IPS-15b (cell line): Measurements from ENCODE around the gene FUT4.

Experiments
- H3K27me3 ChIP-seq: one replicate; pipeline ENCODE4 v1.6.1; 2013; ENCODE audit warnings: low read length; ENCODE audit not compliant: control insufficient read depth, insufficient read depth
- H3K36me3 ChIP-seq: one replicate; pipeline ENCODE4 v1.6.1; 2013; ENCODE audit warnings: low read length; ENCODE audit not compliant: control insufficient read depth, insufficient read depth
- H3K4me1 ChIP-seq: one replicate; pipeline ENCODE4 v1.6.1; 2013; ENCODE audit warnings: mild to moderate bottlenecking, low read length; ENCODE audit not compliant: control insufficient read depth, insufficient read depth
- H3K4me3 ChIP-seq: one replicate; pipeline ENCODE4 v1.5.1; 2013; ENCODE audit warnings: low read depth, low read length
- H3K9ac ChIP-seq: one replicate; pipeline ENCODE4 v1.6.1; 2013; ENCODE audit warnings: low read depth, mild to moderate bottlenecking, low read length
- H3K9me3 ChIP-seq: one replicate; pipeline ENCODE4 v1.6.1; 2013; ENCODE audit warnings: mild to moderate bottlenecking, low read length; ENCODE audit not compliant: control insufficient read depth, insufficient read depth

Gene FUT4

GRCh38 chr11:94518300-94518699 lies 25.4 kb upstream of the FUT4 start:
- Histone ChIP-seq H3K4me1 (no peaks in the 10 kb centered on the region), H3K27me3 (peaks cover 12% of the 10 kb centered on the region), H3K9ac (no peak overlapping the region), H3K36me3 (no peaks in the 10 kb centered on the region), H3K9me3 (no peaks in the 10 kb centered on the region), H3K4me3 (no peak overlapping the region)

- Histone ChIP-seq H3K9ac (no peak overlapping the region), H3K27me3 (peaks cover 3% of the 10 kb centered on the region), H3K4me1 (no peaks in the 10 kb centered on the region)
These were observed 24.1 kb upstream of the FUT4 start for GRCh38 chr11:94519478-94520084.

GRCh38 chr11:94521684-94522083 lies 22.0 kb upstream of the FUT4 start:
- Histone ChIP-seq H3K36me3 (no peaks in the 10 kb centered on the region), H3K27me3 (no peaks in the 10 kb centered on the region), H3K4me3 (no peak overlapping the region), H3K4me1 (no peaks in the 10 kb centered on the region), H3K9me3 (no peaks in the 10 kb centered on the region), H3K9ac (no peak overlapping the region)

More at GRCh38 chr11:94519478-94520084, 24.1 kb upstream of the FUT4 start:
- Histone ChIP-seq H3K36me3 (no peaks in the 10 kb centered on the region), H3K9me3 (no peaks in the 10 kb centered on the region), H3K4me3 (no peak overlapping the region)

GRCh38 chr11:94524341-94524740 lies 19.4 kb upstream of the FUT4 start:
- H3K9ac ChIP-seq: no peak overlapping the region
- no peak overlapping the region for H3K4me3 ChIP-seq
- H3K9me3 ChIP-seq: no peaks in the 10 kb centered on the region
- H3K4me1 ChIP-seq: no peaks in the 10 kb centered on the region
- H3K36me3 ChIP-seq: no peaks in the 10 kb centered on the region
- peaks cover 3% of the 10 kb centered on the region for H3K27me3 ChIP-seq

- Histone ChIP-seq H3K9ac (no peak overlapping the region), H3K9me3 (no peaks in the 10 kb centered on the region), H3K27me3 (peaks cover 3% of the 10 kb centered on the region), H3K4me3 (no peak overlapping the region), H3K4me1 (no peaks in the 10 kb centered on the region), H3K36me3 (no peaks in the 10 kb centered on the region)
These were observed 18.0 kb upstream of the FUT4 start for GRCh38 chr11:94525546-94526324.

- no peak overlapping the region for H3K4me3 ChIP-seq
- H3K9me3 ChIP-seq: no peaks in the 10 kb centered on the region
- H3K9ac ChIP-seq: no peak overlapping the region
- H3K36me3 ChIP-seq: no peaks in the 10 kb centered on the region
- H3K27me3 ChIP-seq: peaks cover 3% of the 10 kb centered on the region
- H3K4me1 ChIP-seq: no peaks in the 10 kb centered on the region
These were observed 16.9 kb upstream of the FUT4 start for GRCh38 chr11:94526645-94527438.

- no peak overlapping the region for H3K9ac ChIP-seq
- no peaks in the 10 kb centered on the region for H3K36me3 ChIP-seq
These were observed 15.2 kb upstream of the FUT4 start for GRCh38 chr11:94528551-94528950.

GRCh38 chr11:94532211-94532610 lies 11.5 kb upstream of the FUT4 start:
- no peaks in the 10 kb centered on the region for H3K4me1 ChIP-seq
- H3K9ac ChIP-seq: no peak overlapping the region
- no peaks in the 10 kb centered on the region for H3K27me3 ChIP-seq
- no peak overlapping the region for H3K4me3 ChIP-seq
- no peaks in the 10 kb centered on the region for H3K36me3 ChIP-seq
- H3K9me3 ChIP-seq: no peaks in the 10 kb centered on the region

More at GRCh38 chr11:94528551-94528950, 15.2 kb upstream of the FUT4 start:
- H3K9me3 ChIP-seq: no peaks in the 10 kb centered on the region
- H3K27me3 ChIP-seq: peaks cover 3% of the 10 kb centered on the region
- no peak overlapping the region for H3K4me3 ChIP-seq
- no peaks in the 10 kb centered on the region for H3K4me1 ChIP-seq

- no peaks in the 10 kb centered on the region for H3K36me3 ChIP-seq
- H3K9me3 ChIP-seq: no peaks in the 10 kb centered on the region
- H3K4me3 ChIP-seq: no peak overlapping the region
- H3K9ac ChIP-seq: no peak overlapping the region
- H3K4me1 ChIP-seq: no peaks in the 10 kb centered on the region
- no peaks in the 10 kb centered on the region for H3K27me3 ChIP-seq
These were observed 10.5 kb upstream of the FUT4 start for GRCh38 chr11:94533206-94533605.

GRCh38 chr11:94533696-94534630 lies 9.8 kb upstream of the FUT4 start:
- no peaks in the 10 kb centered on the region for H3K9me3 ChIP-seq
- no peaks in the 10 kb centered on the region for H3K4me1 ChIP-seq
- H3K4me3 ChIP-seq: no peak overlapping the region
- H3K9ac ChIP-seq: no peak overlapping the region
- no peaks in the 10 kb centered on the region for H3K36me3 ChIP-seq
- H3K27me3 ChIP-seq: no peaks in the 10 kb centered on the region

GRCh38 chr11:94536386-94536785 lies 7.3 kb upstream of the FUT4 start:
- Histone ChIP-seq H3K36me3 (no peaks in the 10 kb centered on the region), H3K9ac (no peak overlapping the region), H3K4me3 (no peak overlapping the region), H3K9me3 (no peaks in the 10 kb centered on the region), H3K27me3 (peaks cover 3% of the 10 kb centered on the region), H3K4me1 (no peaks in the 10 kb centered on the region)
